GM20000 (cell line): ENCODE measurements around the gene BCL2L2.
A peak's percentile ranks its signal among the peaks of the same experiment; 100 is the strongest.

Source experiments
- DNase-seq: peaks from one replicate; pipeline ENCODE4 v3.0.0; 2012; ENCODE audit warnings: low spot score
- TF ChIP-seq, protein P1 (sequence below): IDR thresholded peaks from 2 replicates; pipeline ENCODE4 v1.5.1; 2012; ENCODE audit warnings: mild to moderate bottlenecking, control low read depth; ENCODE audit errors: extremely low read depth, missing control alignments

The BCL2L2 gene

DNA sequence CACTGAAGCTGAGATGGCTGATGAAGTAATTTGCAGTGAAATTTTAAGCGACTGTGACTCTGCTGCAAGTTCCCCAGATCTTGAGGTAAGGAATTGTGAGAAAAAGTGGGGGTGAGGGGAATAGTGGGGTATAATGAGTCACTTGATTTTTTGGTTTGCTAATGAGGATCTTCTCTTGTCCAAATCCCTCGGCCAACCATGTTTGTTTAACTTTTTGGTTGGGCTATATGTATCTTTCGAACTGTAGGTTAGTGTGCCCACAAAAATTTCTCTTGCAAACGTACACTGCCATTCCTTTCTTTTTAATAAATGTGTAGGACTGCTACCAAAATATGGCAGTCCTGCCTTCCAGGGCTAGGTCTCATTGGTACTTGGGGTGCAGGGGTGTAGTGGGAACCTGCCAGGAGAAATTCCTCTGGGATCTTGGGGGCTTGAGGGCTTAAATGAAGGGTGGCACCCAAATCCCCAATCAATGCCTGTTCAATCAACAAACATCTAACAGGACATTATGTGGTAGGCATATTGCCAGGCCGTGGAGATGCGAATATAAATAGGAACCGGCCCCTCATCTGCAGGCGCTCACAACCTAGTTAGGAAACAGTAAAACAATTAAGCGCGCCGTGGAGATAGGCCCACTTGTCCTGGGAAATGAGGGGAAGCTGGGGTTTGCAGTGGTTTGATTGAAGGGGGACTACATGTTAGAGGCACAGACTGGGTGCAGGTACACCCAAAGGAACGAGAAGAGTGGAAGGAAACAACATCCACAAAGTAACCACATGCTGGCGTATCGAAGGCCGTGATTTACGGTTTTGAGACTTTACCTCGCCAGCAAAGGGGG is 13.3 kb downstream of the BCL2L2 start:
- no peak for DNase-seq
- TF ChIP-seq, protein P1, sequence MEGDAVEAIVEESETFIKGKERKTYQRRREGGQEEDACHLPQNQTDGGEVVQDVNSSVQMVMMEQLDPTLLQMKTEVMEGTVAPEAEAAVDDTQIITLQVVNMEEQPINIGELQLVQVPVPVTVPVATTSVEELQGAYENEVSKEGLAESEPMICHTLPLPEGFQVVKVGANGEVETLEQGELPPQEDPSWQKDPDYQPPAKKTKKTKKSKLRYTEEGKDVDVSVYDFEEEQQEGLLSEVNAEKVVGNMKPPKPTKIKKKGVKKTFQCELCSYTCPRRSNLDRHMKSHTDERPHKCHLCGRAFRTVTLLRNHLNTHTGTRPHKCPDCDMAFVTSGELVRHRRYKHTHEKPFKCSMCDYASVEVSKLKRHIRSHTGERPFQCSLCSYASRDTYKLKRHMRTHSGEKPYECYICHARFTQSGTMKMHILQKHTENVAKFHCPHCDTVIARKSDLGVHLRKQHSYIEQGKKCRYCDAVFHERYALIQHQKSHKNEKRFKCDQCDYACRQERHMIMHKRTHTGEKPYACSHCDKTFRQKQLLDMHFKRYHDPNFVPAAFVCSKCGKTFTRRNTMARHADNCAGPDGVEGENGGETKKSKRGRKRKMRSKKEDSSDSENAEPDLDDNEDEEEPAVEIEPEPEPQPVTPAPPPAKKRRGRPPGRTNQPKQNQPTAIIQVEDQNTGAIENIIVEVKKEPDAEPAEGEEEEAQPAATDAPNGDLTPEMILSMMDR: no peak

DNA sequence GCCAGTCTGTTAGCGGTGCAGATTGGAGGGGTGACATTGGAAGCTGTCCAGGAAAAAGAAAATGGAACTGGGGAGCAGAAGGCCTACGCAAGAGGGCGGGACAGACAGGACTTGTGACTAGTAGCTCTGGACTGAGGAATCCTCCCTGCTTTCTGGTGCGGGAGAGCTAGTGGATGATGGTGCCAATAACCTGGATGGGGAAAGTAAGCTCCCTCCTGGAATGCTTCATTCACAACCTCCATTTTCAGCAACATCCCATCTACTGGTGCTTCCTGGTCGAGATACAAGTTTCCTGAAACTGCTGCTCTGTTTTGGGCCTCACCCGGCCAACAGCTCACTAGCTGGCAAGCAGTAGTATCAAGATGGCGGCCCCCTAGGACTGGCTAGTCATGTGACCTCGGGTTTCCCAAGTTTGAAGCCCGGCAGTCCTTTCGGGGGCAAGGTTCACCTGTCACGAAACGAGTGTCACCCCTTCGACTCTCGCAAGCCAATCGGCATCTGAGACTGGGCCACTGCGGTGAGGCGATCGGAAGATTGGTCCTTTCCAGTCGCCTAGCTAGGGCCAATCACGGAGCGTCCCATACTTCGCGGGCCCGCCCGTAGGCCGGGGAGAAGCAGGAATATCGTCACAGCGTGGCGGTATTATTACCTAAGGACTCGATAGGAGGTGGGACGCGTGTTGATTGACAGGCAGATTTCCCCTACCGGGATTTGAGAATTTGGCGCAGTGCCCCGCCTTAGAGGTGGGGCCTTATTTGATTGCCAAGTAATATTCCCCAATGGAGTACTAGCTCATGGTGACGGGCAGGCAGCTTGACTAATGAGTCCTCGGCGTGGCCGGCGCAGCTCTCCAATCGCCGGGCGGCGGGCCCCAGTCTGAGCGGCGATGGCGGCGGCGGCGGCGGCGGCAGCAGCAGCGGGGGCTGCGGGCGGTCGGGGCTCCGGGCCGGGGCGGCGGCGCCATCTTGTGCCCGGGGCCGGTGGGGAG is 14.2 kb downstream of the BCL2L2 start, which contains the start of gene PABPN1:
TSS of gene PABPN1 (plus strand) at position 874 of the 988 bp plus-strand sequence. CDS start at position 887, 13 bp downstream.
- DNase-seq: peak; percentile 98
- TF ChIP-seq, protein P1: no peak

DNA sequence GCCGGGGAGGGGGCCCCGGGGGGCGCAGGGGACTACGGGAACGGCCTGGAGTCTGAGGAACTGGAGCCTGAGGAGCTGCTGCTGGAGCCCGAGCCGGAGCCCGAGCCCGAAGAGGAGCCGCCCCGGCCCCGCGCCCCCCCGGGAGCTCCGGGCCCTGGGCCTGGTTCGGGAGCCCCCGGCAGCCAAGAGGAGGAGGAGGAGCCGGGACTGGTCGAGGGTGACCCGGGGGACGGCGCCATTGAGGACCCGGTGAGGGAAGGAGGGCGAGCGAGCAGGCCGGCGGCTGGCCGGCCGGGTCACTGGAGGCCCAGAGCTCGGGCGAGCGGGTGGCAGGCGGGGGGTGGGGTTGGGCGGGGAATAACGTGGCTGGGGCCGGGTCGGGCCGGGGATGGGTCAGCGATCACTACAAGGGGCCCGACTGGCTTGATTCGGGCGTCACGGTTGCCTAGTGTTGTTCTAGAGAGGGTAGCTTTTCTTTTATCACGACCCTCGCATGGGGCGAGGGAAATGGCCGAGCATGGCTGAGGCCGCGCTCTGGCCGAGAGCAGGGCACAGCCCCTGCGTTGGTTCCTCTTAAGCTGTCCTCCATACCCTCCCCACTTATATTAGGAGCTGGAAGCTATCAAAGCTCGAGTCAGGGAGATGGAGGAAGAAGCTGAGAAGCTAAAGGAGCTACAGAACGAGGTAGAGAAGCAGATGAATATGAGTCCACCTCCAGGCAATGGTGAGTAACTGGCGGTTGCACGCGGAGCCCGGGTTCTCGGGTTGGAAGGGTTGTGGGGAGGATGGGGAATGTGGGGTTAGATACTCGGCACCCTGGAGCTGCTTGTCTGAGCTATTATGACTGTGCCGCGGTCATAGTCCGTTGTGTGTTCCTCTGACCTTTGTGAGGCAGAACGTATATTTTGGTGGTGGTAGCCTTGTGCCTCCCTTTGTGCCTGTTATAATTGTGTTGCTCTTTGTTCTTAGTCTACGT is 15.2 kb downstream of the BCL2L2 start:
- TF ChIP-seq, protein P1: no peak
- DNase-seq: no peak

DNA sequence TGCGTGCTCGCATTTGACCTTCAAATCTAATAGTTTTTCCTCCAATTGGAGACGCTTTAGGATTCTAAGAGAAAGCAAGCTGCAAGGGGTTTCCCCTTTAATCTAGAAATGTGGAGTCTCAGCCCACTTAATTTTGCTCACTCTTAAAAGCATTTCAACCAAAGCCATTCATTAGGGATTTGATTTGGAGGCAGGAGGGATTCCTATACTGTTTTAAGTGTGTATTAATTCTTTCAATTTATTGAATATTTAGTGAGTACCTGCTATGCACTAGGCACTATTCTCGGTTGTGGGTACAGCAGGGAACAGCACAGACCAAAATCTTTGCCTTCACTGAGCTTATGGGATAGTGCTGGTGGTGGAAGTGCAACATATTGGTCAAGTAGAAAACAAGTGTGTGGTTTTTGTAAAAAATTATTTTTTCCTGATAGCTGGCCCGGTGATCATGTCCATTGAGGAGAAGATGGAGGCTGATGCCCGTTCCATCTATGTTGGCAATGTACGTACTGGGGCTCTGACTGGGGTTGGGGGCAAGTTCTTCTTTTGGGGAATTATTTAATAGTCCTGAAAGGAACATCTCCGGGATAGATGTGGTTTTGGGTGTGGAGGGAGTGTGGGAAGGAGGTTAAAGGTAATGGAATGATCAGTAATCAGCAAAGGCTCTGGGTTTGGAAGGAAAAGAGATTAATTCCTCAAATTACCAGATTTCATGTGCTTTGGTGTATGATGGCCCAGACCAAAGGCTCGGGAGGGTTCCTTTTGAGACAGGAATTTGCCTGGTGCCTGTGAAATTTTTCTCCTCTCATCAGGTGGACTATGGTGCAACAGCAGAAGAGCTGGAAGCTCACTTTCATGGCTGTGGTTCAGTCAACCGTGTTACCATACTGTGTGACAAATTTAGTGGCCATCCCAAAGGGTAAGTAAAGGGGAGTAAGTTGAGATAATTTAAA is 16.2 kb downstream of the BCL2L2 start:
- DNase-seq: no peak

DNA sequence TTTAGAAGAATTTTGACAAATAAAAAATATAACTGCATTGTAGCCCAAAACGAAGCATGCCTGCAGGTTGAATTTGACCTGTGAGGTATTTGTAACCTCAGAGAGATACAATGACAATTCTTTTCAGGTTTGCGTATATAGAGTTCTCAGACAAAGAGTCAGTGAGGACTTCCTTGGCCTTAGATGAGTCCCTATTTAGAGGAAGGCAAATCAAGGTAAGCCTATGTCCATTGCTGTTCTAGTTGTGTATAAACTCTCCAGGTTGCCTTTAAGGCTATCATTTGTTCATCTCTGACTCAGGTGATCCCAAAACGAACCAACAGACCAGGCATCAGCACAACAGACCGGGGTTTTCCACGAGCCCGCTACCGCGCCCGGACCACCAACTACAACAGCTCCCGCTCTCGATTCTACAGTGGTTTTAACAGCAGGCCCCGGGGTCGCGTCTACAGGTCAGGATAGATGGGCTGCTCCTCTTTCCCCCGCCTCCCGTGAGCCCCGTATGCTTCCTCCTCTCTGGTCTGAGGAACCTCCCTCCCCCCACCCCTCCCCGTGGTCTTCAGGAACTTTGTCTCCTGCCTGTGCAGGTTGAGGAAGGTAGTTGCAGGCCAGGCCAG is 17.3 kb downstream of the BCL2L2 start:
- TF ChIP-seq, protein P1: no peak
- DNase-seq: no peak

More for the DNA sequence above, 16.2 kb downstream of the BCL2L2 start:
- TF ChIP-seq, protein P1: no peak
